ENCODE data around the gene ZNRF3.

Gene ZNRF3

GRCh38 chr22:29055192-29055830 is 171.9 kb downstream of the ZNRF3 start:
- Histone ChIP-seq H2AFZ (ENCODE audit: low read depth, low read length) (no peak overlapping the region), H3K4me1 (ENCODE audit: control insufficient read depth, insufficient read depth, low read depth, low read length) (no peaks in the 10 kb centered on the region), H3K36me3 (ENCODE audit: control insufficient read depth in 1 of 2, insufficient read depth in 2 of 2, low read depth in 1 of 2, low read length in 2 of 2) (peaks cover 4 to 16% of the 10 kb centered on the region in 2 experiments), H2BK12ac (ENCODE audit: low read length in 2 of 2) (no peak overlapping the region), H3K9ac (ENCODE audit: low read length) (no peak overlapping the region), H2BK15ac (ENCODE audit: low read depth, poor library complexity, severe bottlenecking) (no peak overlapping the region), H3K27me3 (ENCODE audit: control insufficient read depth in 1 of 2, insufficient read depth in 1 of 2, low read length in 2 of 2) (peaks cover 0 to 2% of the 10 kb centered on the region in 2 experiments), H3K27ac (ENCODE audit: low read length, poor library complexity, severe bottlenecking) (no peak overlapping the region), H3K14ac (ENCODE audit: low read length in 2 of 2) (no peak overlapping the region), H4K8ac (ENCODE audit: low read length) (no peak overlapping the region), H2BK5ac (ENCODE audit: low read depth, low read length, poor library complexity, severe bottlenecking) (no peak overlapping the region), H4K91ac (ENCODE audit: low read length) (no peak overlapping the region), H3K4me2 (ENCODE audit: low read length, poor library complexity, severe bottlenecking) (no peak overlapping the region), H2AK5ac (ENCODE audit: low read length, severe bottlenecking) (no peak overlapping the region), H2BK120ac (ENCODE audit: low read depth, low read length) (no peak overlapping the region), H3K4me3 (ENCODE audit: insufficient read depth in 1 of 2, low read depth in 1 of 2, low read length in 2 of 2) (no peak overlapping the region), H3K18ac (ENCODE audit: low read depth in 1 of 2, low read length in 2 of 2) (no peak overlapping the region), H3K4ac (ENCODE audit: low read depth in 1 of 2, low read length in 2 of 2) (no peak overlapping the region), H3K79me1 (replicated peaks; ENCODE audit: low read length, poor library complexity, severe bottlenecking) (no peaks in the 10 kb centered on the region), H3K23ac (ENCODE audit: low read length in 2 of 2) (no peak overlapping the region), H3K9me3 (ENCODE audit: control insufficient read depth, low read length) (no peaks in the 10 kb centered on the region)
- DNase-seq, result no peak
- 83% methylated on average over 14 of the region's 14 CpGs for WGBS

- peaks cover 0 to 7% of the 10 kb centered on the region in 2 experiments for H3K36me3 ChIP-seq (ENCODE audit: control insufficient read depth in 1 of 2, insufficient read depth in 2 of 2, low read depth in 1 of 2, low read length in 2 of 2)
- no peak overlapping the region for H3K27ac ChIP-seq (ENCODE audit: low read length, poor library complexity, severe bottlenecking)
- H3K79me1 ChIP-seq (replicated peaks; ENCODE audit: low read length, poor library complexity, severe bottlenecking), result no peaks in the 10 kb centered on the region
- no peak overlapping the region for H3K14ac ChIP-seq (ENCODE audit: low read length in 2 of 2)
- H3K4me3 ChIP-seq (ENCODE audit: insufficient read depth in 1 of 2, low read depth in 1 of 2, low read length in 2 of 2), result no peak overlapping the region
- DNase-seq, result no peak
- H2AFZ ChIP-seq (ENCODE audit: low read depth, low read length), result no peak overlapping the region
- no peak overlapping the region for H2BK5ac ChIP-seq (ENCODE audit: low read depth, low read length, poor library complexity, severe bottlenecking)
- no peak overlapping the region for H4K91ac ChIP-seq (ENCODE audit: low read length)
- H3K23ac ChIP-seq (ENCODE audit: low read length in 2 of 2), result no peak overlapping the region
- no peak overlapping the region for H2AK5ac ChIP-seq (ENCODE audit: low read length, severe bottlenecking)
- no peak overlapping the region for H2BK120ac ChIP-seq (ENCODE audit: low read depth, low read length)
- H3K4me1 ChIP-seq (ENCODE audit: control insufficient read depth, insufficient read depth, low read depth, low read length), result no peaks in the 10 kb centered on the region
- 97% methylated on average over 3 of the region's 3 CpGs for whole genome bisulfite sequencing
- H3K4ac ChIP-seq (ENCODE audit: low read depth in 1 of 2, low read length in 2 of 2), result no peak overlapping the region
- H3K9ac ChIP-seq (ENCODE audit: low read length), result no peak overlapping the region
- H4K8ac ChIP-seq (ENCODE audit: low read length), result no peak overlapping the region
- no peak overlapping the region for H3K4me2 ChIP-seq (ENCODE audit: low read length, poor library complexity, severe bottlenecking)
- H2BK15ac ChIP-seq (ENCODE audit: low read depth, poor library complexity, severe bottlenecking), result no peak overlapping the region
- peaks cover 0 to 5% of the 10 kb centered on the region in 2 experiments for H3K27me3 ChIP-seq (ENCODE audit: control insufficient read depth in 1 of 2, insufficient read depth in 1 of 2, low read length in 2 of 2)
- no peaks in the 10 kb centered on the region for H3K9me3 ChIP-seq (ENCODE audit: control insufficient read depth, low read length)
- no peak overlapping the region for H3K18ac ChIP-seq (ENCODE audit: low read depth in 1 of 2, low read length in 2 of 2)
- H2BK12ac ChIP-seq (ENCODE audit: low read length in 2 of 2), result no peak overlapping the region
Measured at GRCh38 chr22:29056472-29056871, 173.1 kb downstream of the ZNRF3 start.

- 93% methylated on average over 12 of the region's 12 CpGs for WGBS
- H3K36me3 ChIP-seq (ENCODE audit: control insufficient read depth in 1 of 2, insufficient read depth in 2 of 2, low read depth in 1 of 2, low read length in 2 of 2), result no peaks in the 10 kb centered on the region
Measured at GRCh38 chr22:29060251-29060869, 177.0 kb downstream of the ZNRF3 start.

GRCh38 chr22:29060931-29061330 is 177.6 kb downstream of the ZNRF3 start:
- Histone ChIP-seq H4K91ac (ENCODE audit: low read length) (no peak overlapping the region), H2AK5ac (ENCODE audit: low read length, severe bottlenecking) (no peak overlapping the region), H2BK120ac (ENCODE audit: low read depth, low read length) (no peak overlapping the region), H3K79me1 (replicated peaks; ENCODE audit: low read length, poor library complexity, severe bottlenecking) (no peaks in the 10 kb centered on the region), H3K4ac (ENCODE audit: low read depth in 1 of 2, low read length in 2 of 2) (no peak overlapping the region), H2AFZ (ENCODE audit: low read depth, low read length) (no peak overlapping the region), H2BK15ac (ENCODE audit: low read depth, poor library complexity, severe bottlenecking) (no peak overlapping the region), H3K18ac (ENCODE audit: low read depth in 1 of 2, low read length in 2 of 2) (no peak overlapping the region), H3K9me3 (ENCODE audit: control insufficient read depth, low read length) (no peaks in the 10 kb centered on the region), H2BK5ac (ENCODE audit: low read depth, low read length, poor library complexity, severe bottlenecking) (no peak overlapping the region), H3K14ac (ENCODE audit: low read length in 2 of 2) (no peak overlapping the region), H3K9ac (ENCODE audit: low read length) (no peak overlapping the region), H2BK12ac (ENCODE audit: low read length in 2 of 2) (no peak overlapping the region), H3K4me2 (ENCODE audit: low read length, poor library complexity, severe bottlenecking) (no peak overlapping the region), H3K27ac (ENCODE audit: low read length, poor library complexity, severe bottlenecking) (no peak overlapping the region), H3K4me3 (ENCODE audit: insufficient read depth in 1 of 2, low read depth in 1 of 2, low read length in 2 of 2) (no peak overlapping the region), H3K36me3 (ENCODE audit: control insufficient read depth in 1 of 2, insufficient read depth in 2 of 2, low read depth in 1 of 2, low read length in 2 of 2) (no peaks in the 10 kb centered on the region), H4K8ac (ENCODE audit: low read length) (no peak overlapping the region), H3K23ac (ENCODE audit: low read length in 2 of 2) (no peak overlapping the region), H3K27me3 (ENCODE audit: control insufficient read depth in 1 of 2, insufficient read depth in 1 of 2, low read length in 2 of 2) (peaks cover 0 to 16% of the 10 kb centered on the region in 2 experiments), H3K4me1 (ENCODE audit: control insufficient read depth, insufficient read depth, low read depth, low read length) (no peaks in the 10 kb centered on the region)
- no peak for DNase-seq
- 83% methylated on average over 7 of the region's 7 CpGs for WGBS

More at GRCh38 chr22:29060251-29060869, 177.0 kb downstream of the ZNRF3 start:
- H2AK5ac ChIP-seq (ENCODE audit: low read length, severe bottlenecking), result no peak overlapping the region
- H4K8ac ChIP-seq (ENCODE audit: low read length), result no peak overlapping the region
- H3K4me3 ChIP-seq (ENCODE audit: insufficient read depth in 1 of 2, low read depth in 1 of 2, low read length in 2 of 2), result no peak overlapping the region
- no peak overlapping the region for H2BK120ac ChIP-seq (ENCODE audit: low read depth, low read length)
- H3K23ac ChIP-seq (ENCODE audit: low read length in 2 of 2), result no peak overlapping the region
- H3K79me1 ChIP-seq (replicated peaks; ENCODE audit: low read length, poor library complexity, severe bottlenecking), result no peaks in the 10 kb centered on the region
- H3K4me2 ChIP-seq (ENCODE audit: low read length, poor library complexity, severe bottlenecking), result no peak overlapping the region
- peaks cover 0 to 16% of the 10 kb centered on the region in 2 experiments for H3K27me3 ChIP-seq (ENCODE audit: control insufficient read depth in 1 of 2, insufficient read depth in 1 of 2, low read length in 2 of 2)
- H2BK15ac ChIP-seq (ENCODE audit: low read depth, poor library complexity, severe bottlenecking), result no peak overlapping the region
- H2BK12ac ChIP-seq (ENCODE audit: low read length in 2 of 2), result no peak overlapping the region
- H3K9ac ChIP-seq (ENCODE audit: low read length), result no peak overlapping the region
- H3K4me1 ChIP-seq (ENCODE audit: control insufficient read depth, insufficient read depth, low read depth, low read length), result no peaks in the 10 kb centered on the region
- H3K14ac ChIP-seq (ENCODE audit: low read length in 2 of 2), result no peak overlapping the region
- no peak overlapping the region for H2AFZ ChIP-seq (ENCODE audit: low read depth, low read length)
- H3K4ac ChIP-seq (ENCODE audit: low read depth in 1 of 2, low read length in 2 of 2), result no peak overlapping the region
- no peak overlapping the region for H3K27ac ChIP-seq (ENCODE audit: low read length, poor library complexity, severe bottlenecking)
- H3K18ac ChIP-seq (ENCODE audit: low read depth in 1 of 2, low read length in 2 of 2), result no peak overlapping the region
- H2BK5ac ChIP-seq (ENCODE audit: low read depth, low read length, poor library complexity, severe bottlenecking), result no peak overlapping the region
- H3K9me3 ChIP-seq (ENCODE audit: control insufficient read depth, low read length), result no peaks in the 10 kb centered on the region
- DNase-seq, result no peak
- H4K91ac ChIP-seq (ENCODE audit: low read length), result no peak overlapping the region
